Neural crest cell (in vitro differentiated cells): ENCODE results near the gene AMMECR1L. TPM values are rescaled to one million over a fixed set of nuclear protein-coding genes. Genes with fewer than 3 reads are reported as not detected.
"Not testable (repeated sequence)": the region's sequence is repeated elsewhere in the genome, so short reads cannot be mapped to it uniquely, and the experiment has no call there.

Source experiments
- DNase-seq: peaks from one replicate; pipeline ENCODE4 v3.0.0; 2021; ENCODE audit warnings: low read depth, mixed read lengths, low spot score
- H3K27ac Mint-ChIP-seq: one replicate; pipeline ENCODE4 v1.8.0; 2021; ENCODE audit warnings: mild to moderate bottlenecking, mixed read lengths; ENCODE audit not compliant: unreplicated experiment
- H3K27me3 Mint-ChIP-seq: 2 replicates; pipeline ENCODE4 v1.8.0; 2021; ENCODE audit warnings: low read depth, mild to moderate bottlenecking, mixed read lengths
- H3K36me3 Mint-ChIP-seq: 2 replicates; pipeline ENCODE4 v1.8.0; 2021; ENCODE audit warnings: low read depth, mild to moderate bottlenecking, mixed read lengths
- H3K4me1 Mint-ChIP-seq: 2 replicates; pipeline ENCODE4 v1.8.0; 2021; ENCODE audit warnings: mixed read lengths
- H3K4me3 Mint-ChIP-seq: one replicate; pipeline ENCODE4 v1.8.0; 2021; ENCODE audit warnings: mild to moderate bottlenecking, mixed read lengths
- H3K9me3 Mint-ChIP-seq: 2 replicates; pipeline ENCODE4 v1.8.0; 2021; ENCODE audit warnings: mixed read lengths
- long read RNA-seq: library from polyadenylated mRNA; unstranded; transcript quantifications from one replicate; pipeline ENCODE4 v2.0.0, GENCODE V29; 2020
- total RNA-seq: library from RNA; stranded (reverse); gene quantifications from 2 replicates; pipeline ENCODE4 v1.2.1, GENCODE V29; 2021
- TF ChIP-seq, protein P1 (sequence below): fragments of 200-600 bp; sonication (generic); conservative IDR thresholded peaks from 2 replicates; pipeline ENCODE4 v1.5.0; 2021; ENCODE audit warnings: antibody characterized with exemption, mild to moderate bottlenecking

The AMMECR1L gene
- total RNA-seq: 25.3 and 27.0 TPM in 2 replicates
- long read RNA-seq, full-length matches to known transcripts: 12 of 31 reads
- long read RNA-seq, partial matches to known transcripts: 15 of 31 reads
- long read RNA-seq, other reads (novel, unspliced or antisense): 4 of 31 reads

DNA sequence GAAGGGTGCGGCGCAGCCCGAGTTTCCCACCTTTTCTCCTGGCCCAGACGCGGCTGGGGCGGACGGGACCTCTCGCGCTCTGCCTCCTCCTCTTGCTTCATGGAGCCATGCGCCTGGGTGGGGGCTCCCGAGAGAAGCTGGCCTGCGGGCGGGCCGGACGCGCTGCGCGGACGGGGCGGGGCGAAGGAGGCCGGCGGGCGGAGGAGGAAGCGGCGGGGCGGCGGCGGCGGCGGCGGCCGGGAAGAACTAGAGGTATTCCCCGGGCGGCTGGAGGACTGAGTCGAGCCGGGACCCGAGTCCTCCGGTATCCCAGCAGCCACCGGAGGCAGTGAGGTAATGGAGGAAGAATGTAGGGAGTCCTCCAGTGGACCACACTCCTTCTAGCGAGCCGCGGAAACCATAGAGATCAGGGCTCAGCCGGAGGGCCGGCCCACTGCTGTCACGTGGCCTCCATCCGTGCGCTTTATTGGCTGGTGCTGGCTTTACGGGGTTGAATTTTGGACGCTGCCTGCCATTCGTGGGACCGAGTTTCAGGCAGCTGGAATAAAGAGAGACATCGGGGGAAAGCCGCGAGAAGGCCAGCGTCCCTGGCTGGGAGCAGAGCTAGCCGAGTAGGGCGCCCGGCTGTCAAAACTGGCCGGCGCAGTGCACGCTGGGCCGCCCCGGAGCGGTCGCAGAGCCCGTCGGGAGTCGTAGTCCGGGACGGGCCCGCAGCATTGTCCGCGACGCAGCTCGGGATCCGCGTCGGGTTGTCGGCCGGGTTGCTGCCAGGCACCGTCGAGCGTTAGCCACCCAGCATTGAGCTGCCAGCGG, at the start of gene AMMECR1L:
Gene AMMECR1L, minus strand, starts transcription at position 177 of the 813 bp plus-strand sequence. CDS start 11,722 bp downstream, outside the sequence.
- H3K9me3 Mint-ChIP-seq, H3K36me3 Mint-ChIP-seq, H3K27me3 Mint-ChIP-seq: not testable (repeated sequence)
- Mint-ChIP-seq H3K4me1 (peaks cover 31% of the 10 kb centered on the region), H3K27ac (peak within 1 kb of the TSS; percentile 88), H3K4me3 (peak within 1 kb of the TSS; percentile 95)
- peak; percentile 53 for DNase-seq

DNA sequence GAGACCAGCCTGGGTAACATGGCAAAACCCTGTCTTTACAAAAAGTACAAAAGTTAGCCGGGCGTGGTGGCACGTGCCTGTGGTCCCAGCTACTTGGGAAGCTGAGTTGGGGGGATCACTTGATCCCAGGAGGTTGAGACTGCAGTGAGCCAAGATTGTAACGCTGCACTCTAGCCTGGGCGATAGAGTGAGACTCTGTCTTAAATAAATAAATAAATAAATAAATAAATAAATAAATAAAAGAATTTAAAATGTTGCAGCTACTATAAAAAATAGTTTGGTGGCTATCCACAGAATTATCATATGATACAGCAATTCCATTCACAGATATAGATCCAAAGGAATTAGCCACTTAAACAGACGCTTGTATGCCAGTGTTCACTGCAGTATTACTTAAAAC, 49.6 kb upstream of the AMMECR1L start:
- Mint-ChIP-seq H3K4me1 (peaks cover 5% of the 10 kb centered on the region), H3K4me3 (no peak overlapping the region), H3K27me3 (no peaks in the 10 kb centered on the region), H3K9me3 (no peaks in the 10 kb centered on the region), H3K36me3 (no peaks in the 10 kb centered on the region), H3K27ac (no peak overlapping the region)
- DNase-seq: no peak
- TF ChIP-seq, protein P1, sequence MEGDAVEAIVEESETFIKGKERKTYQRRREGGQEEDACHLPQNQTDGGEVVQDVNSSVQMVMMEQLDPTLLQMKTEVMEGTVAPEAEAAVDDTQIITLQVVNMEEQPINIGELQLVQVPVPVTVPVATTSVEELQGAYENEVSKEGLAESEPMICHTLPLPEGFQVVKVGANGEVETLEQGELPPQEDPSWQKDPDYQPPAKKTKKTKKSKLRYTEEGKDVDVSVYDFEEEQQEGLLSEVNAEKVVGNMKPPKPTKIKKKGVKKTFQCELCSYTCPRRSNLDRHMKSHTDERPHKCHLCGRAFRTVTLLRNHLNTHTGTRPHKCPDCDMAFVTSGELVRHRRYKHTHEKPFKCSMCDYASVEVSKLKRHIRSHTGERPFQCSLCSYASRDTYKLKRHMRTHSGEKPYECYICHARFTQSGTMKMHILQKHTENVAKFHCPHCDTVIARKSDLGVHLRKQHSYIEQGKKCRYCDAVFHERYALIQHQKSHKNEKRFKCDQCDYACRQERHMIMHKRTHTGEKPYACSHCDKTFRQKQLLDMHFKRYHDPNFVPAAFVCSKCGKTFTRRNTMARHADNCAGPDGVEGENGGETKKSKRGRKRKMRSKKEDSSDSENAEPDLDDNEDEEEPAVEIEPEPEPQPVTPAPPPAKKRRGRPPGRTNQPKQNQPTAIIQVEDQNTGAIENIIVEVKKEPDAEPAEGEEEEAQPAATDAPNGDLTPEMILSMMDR: no peak

DNA sequence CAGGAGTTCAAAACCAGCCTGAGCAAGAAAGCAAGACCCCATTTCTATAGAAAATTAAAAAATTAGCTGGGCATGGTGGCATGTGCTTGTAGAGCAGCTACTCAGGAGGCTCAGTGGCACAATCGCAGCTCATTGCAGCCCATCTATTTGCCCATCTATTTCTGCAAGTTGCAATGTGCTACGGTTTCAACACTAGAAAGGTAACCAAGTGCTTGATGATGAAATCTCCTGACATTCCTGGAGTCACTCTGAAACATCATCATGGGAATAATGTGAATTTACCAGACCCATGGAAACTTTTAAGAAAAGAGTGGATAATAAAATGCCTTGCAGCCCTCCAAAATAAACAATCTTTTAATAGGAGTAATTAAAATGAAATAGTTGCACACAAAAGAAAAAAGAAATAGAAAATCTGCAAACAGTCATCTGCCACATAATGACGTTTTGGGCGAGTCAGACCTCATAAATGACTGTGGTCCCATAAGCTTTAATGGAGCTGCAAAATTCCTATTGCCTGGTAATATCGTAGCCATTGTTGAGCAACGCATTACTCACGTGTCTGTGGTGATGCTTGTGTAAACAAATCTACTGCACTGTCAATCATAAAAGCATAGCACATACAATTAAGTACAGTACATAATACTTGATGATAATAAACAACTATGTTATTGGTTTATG, 46.6 kb upstream of the AMMECR1L start:
- peaks cover 5% of the 10 kb centered on the region for H3K4me1 Mint-ChIP-seq
- TF ChIP-seq, protein P1: no peak
- DNase-seq: no peak
- H3K36me3 Mint-ChIP-seq: no peaks in the 10 kb centered on the region
- no peaks in the 10 kb centered on the region for H3K27me3 Mint-ChIP-seq
- H3K4me3 Mint-ChIP-seq: no peak overlapping the region
- no peaks in the 10 kb centered on the region for H3K9me3 Mint-ChIP-seq
- H3K27ac Mint-ChIP-seq: no peak overlapping the region

DNA sequence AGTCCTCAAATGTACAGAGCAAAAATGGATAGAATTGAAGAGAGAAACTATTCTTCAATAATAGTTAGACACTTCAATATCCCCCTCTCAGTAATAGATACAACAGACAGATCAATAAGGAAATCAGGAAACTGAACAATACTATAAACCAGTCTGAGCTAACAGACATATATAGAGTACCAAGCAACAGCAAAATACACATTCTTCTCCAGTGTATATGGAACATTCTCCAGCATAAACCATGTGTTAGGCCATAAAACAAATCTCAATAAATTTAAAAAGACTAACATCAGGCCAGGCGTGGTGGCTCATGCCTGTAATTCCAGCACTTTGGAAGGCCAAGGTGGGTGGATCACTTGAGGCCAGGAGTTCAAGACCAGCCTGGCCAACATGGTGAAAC, 43.7 kb upstream of the AMMECR1L start:
- Mint-ChIP-seq H3K9me3 (no peaks in the 10 kb centered on the region), H3K4me3 (no peak overlapping the region), H3K27me3 (no peaks in the 10 kb centered on the region), H3K27ac (no peak overlapping the region), H3K4me1 (no peaks in the 10 kb centered on the region), H3K36me3 (no peaks in the 10 kb centered on the region)
- no peak for DNase-seq
- TF ChIP-seq, protein P1: no peak

DNA sequence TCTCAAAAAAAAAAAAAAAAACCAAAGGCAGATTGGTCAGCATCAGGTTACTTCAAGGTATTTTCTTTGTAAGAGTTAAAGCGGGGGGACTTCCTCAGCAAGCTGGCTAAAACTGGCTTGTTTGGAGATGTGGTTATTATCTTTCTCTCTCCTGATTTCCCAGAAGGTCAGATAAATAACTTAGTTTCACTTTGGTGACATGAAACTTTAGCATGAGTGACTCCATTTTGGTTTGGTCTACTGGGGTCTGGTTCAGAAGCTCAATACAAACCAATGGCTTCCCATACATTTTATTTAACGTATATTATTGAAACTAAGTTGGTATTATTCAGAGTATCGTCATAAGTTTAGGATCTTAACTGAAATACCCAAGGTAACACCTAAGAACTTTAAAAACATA, 41.6 kb upstream of the AMMECR1L start:
- no peaks in the 10 kb centered on the region for H3K4me1 Mint-ChIP-seq
- TF ChIP-seq, protein P1: no peak
- H3K27ac Mint-ChIP-seq: no peak overlapping the region
- DNase-seq: no peak
- H3K4me3 Mint-ChIP-seq: no peak overlapping the region
- H3K36me3 Mint-ChIP-seq: no peaks in the 10 kb centered on the region
- no peaks in the 10 kb centered on the region for H3K27me3 Mint-ChIP-seq
- no peaks in the 10 kb centered on the region for H3K9me3 Mint-ChIP-seq

DNA sequence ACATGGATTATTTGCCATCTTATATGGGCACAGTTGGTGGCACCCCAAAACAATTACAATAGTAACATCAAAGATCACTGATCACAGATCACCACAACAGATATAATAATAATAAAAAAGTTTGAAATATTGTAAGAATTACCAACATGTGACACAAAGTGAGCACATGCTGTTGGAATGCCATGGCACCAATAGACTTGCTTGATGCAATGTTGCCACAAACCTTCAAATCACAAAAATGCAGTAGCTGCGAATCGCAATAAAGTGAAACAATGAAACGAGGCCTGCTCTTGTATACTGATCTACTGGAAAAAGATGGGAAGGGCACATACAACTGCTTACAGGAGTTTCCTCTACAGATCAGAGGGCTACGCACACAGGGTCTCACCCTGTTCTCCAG, 32.2 kb upstream of the AMMECR1L start:
- Mint-ChIP-seq H3K9me3 (no peaks in the 10 kb centered on the region), H3K27me3 (no peaks in the 10 kb centered on the region), H3K4me3 (no peak overlapping the region), H3K36me3 (no peaks in the 10 kb centered on the region), H3K4me1 (no peaks in the 10 kb centered on the region), H3K27ac (no peak overlapping the region)
- TF ChIP-seq, protein P1: no peak
- no peak for DNase-seq
